ENCODE results near the gene TMX1.

GRCh38 chr14:51236314-51236713 is 3.7 kb upstream of the TMX1 start:
- TF ChIP-seq CTCF (IDR thresholded peaks at IDR 0.05): no peak
- no peak for TF ChIP-seq POLR2A (IDR thresholded peaks at IDR 0.05)

Data from testis (tissue), 2 donors.